ENCODE data around the gene PTTG2.

- TF ChIP-seq, protein P1, sequence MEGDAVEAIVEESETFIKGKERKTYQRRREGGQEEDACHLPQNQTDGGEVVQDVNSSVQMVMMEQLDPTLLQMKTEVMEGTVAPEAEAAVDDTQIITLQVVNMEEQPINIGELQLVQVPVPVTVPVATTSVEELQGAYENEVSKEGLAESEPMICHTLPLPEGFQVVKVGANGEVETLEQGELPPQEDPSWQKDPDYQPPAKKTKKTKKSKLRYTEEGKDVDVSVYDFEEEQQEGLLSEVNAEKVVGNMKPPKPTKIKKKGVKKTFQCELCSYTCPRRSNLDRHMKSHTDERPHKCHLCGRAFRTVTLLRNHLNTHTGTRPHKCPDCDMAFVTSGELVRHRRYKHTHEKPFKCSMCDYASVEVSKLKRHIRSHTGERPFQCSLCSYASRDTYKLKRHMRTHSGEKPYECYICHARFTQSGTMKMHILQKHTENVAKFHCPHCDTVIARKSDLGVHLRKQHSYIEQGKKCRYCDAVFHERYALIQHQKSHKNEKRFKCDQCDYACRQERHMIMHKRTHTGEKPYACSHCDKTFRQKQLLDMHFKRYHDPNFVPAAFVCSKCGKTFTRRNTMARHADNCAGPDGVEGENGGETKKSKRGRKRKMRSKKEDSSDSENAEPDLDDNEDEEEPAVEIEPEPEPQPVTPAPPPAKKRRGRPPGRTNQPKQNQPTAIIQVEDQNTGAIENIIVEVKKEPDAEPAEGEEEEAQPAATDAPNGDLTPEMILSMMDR (IDR thresholded peaks at IDR 0.05), result no peak
- TF ChIP-seq POLR2A (IDR thresholded peaks at IDR 0.05), result no peak
Measured at GRCh38 chr4:38009421-38009820, 49.2 kb downstream of the PTTG2 start.
